Neural cell (in vitro differentiated cells): Measurements from ENCODE around the gene ERVW-1.

Source experiments
- CTCF ChIP-seq: fragments of 450-650 bp; IDR thresholded peaks from 2 replicates; pipeline ENCODE4 v1.5.1; 2014; ENCODE audit warnings: antibody characterized with exemption, mild to moderate bottlenecking, moderate library complexity; ENCODE audit not compliant: poor library complexity, severe bottlenecking
- EP300 ChIP-seq: fragments of 450-650 bp; conservative IDR thresholded peaks from 2 replicates; pipeline ENCODE4 v1.6.1; 2014; ENCODE audit warnings: antibody characterized with exemption, mild to moderate bottlenecking, moderate library complexity; ENCODE audit not compliant: poor library complexity, severe bottlenecking
- EZH2 ChIP-seq: fragments of 200-600, 300-800 bp; shearing (Covaris generic), sonication (generic); IDR thresholded peaks from 2 replicates; pipeline ENCODE4 v1.6.1; 2014; ENCODE audit warnings: antibody characterized with exemption, low read length, borderline replicate concordance, mild to moderate bottlenecking; ENCODE audit not compliant: insufficient read depth, poor library complexity, severe bottlenecking
- MXI1 ChIP-seq: fragments of 450-650 bp; conservative IDR thresholded peaks from 2 replicates; pipeline ENCODE4 v1.6.1; 2014; ENCODE audit warnings: antibody characterized with exemption, mild to moderate bottlenecking; ENCODE audit not compliant: poor library complexity, severe bottlenecking
- POLR2AphosphoS5 ChIP-seq: IDR thresholded peaks from 2 replicates; pipeline ENCODE4 v1.6.1; 2012
- RAD21 ChIP-seq: fragments of 450-650 bp; conservative IDR thresholded peaks from 2 replicates; pipeline ENCODE4 v1.6.1; 2014; ENCODE audit warnings: antibody characterized with exemption, mild to moderate bottlenecking, moderate library complexity
- REST ChIP-seq: IDR thresholded peaks from 2 replicates; pipeline ENCODE4 v1.6.1; 2012; ENCODE audit warnings: borderline replicate concordance
- SMC3 ChIP-seq: fragments of 450-650 bp; conservative IDR thresholded peaks from 2 replicates; pipeline ENCODE4 v1.6.1; 2014; ENCODE audit warnings: antibody characterized with exemption, mild to moderate bottlenecking, moderate library complexity; ENCODE audit not compliant: poor library complexity
- TAF1 ChIP-seq: IDR thresholded peaks from 2 replicates; pipeline ENCODE4 v1.6.1; 2012; ENCODE audit warnings: low read depth

- TF ChIP-seq CTCF (no peak), RAD21 (no peak), POLR2AphosphoS5 (no peak), EP300 (no peak), EZH2 (no peak), MXI1 (no peak), SMC3 (no peak), TAF1 (no peak), REST (no peak)
These were observed 349 bp upstream of the ERVW-1 start for GRCh38 chr7:92478095-92478494.
